Astrocyte (in vitro differentiated cells and primary cell): ENCODE measurements around the gene RRAGC. TPM values are rescaled to one million over a fixed set of nuclear protein-coding genes. Genes with fewer than 3 reads are reported as not detected.

Experiments
- DNase-seq: peaks from one replicate; pipeline ENCODE4 v3.0.0-alpha.2; 2010; ENCODE audit warnings: low read depth
- FAIRE-seq: peaks from 2 replicates; lab custom pipeline; 2011; peaks lifted over from hg19 to GRCh38; lab: Jason Lieb, UNC
- H2AFZ ChIP-seq: 2 replicates; pipeline ENCODE4 v1.6.0; 2012; ENCODE audit warnings: low read depth, low read length, inconsistent platforms
- H3K27ac ChIP-seq: 2 replicates; pipeline ENCODE4 v1.5.1; 2011; ENCODE audit warnings: low read depth, low read length, inconsistent platforms
- H3K27me3 ChIP-seq: 2 replicates; pipeline ENCODE4 v1.6.0; 2011; ENCODE audit warnings: low read length, inconsistent platforms; ENCODE audit not compliant: insufficient read depth
- H3K36me3 ChIP-seq: 2 replicates; pipeline ENCODE4 v1.5.1; 2011; ENCODE audit warnings: low read length, inconsistent platforms; ENCODE audit not compliant: insufficient read depth
- H3K4me1 ChIP-seq: 2 replicates; pipeline ENCODE4 v1.5.1; 2011; ENCODE audit warnings: low read length, inconsistent platforms; ENCODE audit not compliant: insufficient read depth
- H3K4me2 ChIP-seq: 2 replicates; pipeline ENCODE4 v1.6.0; 2012; ENCODE audit warnings: low read length, inconsistent platforms
- H3K4me3 ChIP-seq: 2 replicates; pipeline ENCODE4 v1.5.1; 2011; ENCODE audit warnings: low read depth, mild to moderate bottlenecking, low read length, inconsistent platforms; ENCODE audit not compliant: insufficient read depth
- H3K79me2 ChIP-seq: 2 replicates; pipeline ENCODE4 v1.6.0; 2012; ENCODE audit warnings: mild to moderate bottlenecking, low read length, inconsistent platforms; ENCODE audit not compliant: insufficient read depth
- H3K9ac ChIP-seq: 2 replicates; pipeline ENCODE4 v1.6.0; 2012; ENCODE audit warnings: mild to moderate bottlenecking, low read length, inconsistent platforms
- H3K9me3 ChIP-seq: 2 replicates; pipeline ENCODE4 v1.5.1; 2012; ENCODE audit warnings: low read depth, mild to moderate bottlenecking, low read length, inconsistent platforms; ENCODE audit not compliant: insufficient read depth
- H4K20me1 ChIP-seq: 2 replicates; pipeline ENCODE4 v1.6.0; 2012; ENCODE audit warnings: low read length, inconsistent platforms; ENCODE audit not compliant: insufficient read depth
- H3K27ac Mint-ChIP-seq: one replicate; pipeline ENCODE4 v1.8.0; 2021; ENCODE audit warnings: mild to moderate bottlenecking, mixed read lengths; ENCODE audit not compliant: unreplicated experiment
- H3K27me3 Mint-ChIP-seq: one replicate; pipeline ENCODE4 v1.8.0; 2021; ENCODE audit warnings: low read depth, mixed read lengths; ENCODE audit not compliant: unreplicated experiment
- H3K36me3 Mint-ChIP-seq: one replicate; pipeline ENCODE4 v1.8.0; 2021; ENCODE audit warnings: low read depth, mixed read lengths; ENCODE audit not compliant: unreplicated experiment
- H3K4me1 Mint-ChIP-seq: one replicate; pipeline ENCODE4 v1.8.0; 2021; ENCODE audit warnings: low read depth, mixed read lengths; ENCODE audit not compliant: unreplicated experiment
- H3K4me3 Mint-ChIP-seq: one replicate; pipeline ENCODE4 v1.8.0; 2021; ENCODE audit warnings: mild to moderate bottlenecking, moderate library complexity, mixed read lengths; ENCODE audit not compliant: unreplicated experiment
- H3K9me3 Mint-ChIP-seq: one replicate; pipeline ENCODE4 v1.8.0; 2021; ENCODE audit warnings: mild to moderate bottlenecking, mixed read lengths; ENCODE audit not compliant: unreplicated experiment
- CTCF ChIP-seq: IDR thresholded peaks from 2 replicates; pipeline ENCODE4 v1.5.1; 2011; ENCODE audit warnings: low read depth, mild to moderate bottlenecking, inconsistent platforms, low read length, moderate library complexity; ENCODE audit not compliant: insufficient read depth
- EZH2 ChIP-seq: IDR thresholded peaks from 2 replicates; pipeline ENCODE4 v1.6.1; 2012; ENCODE audit warnings: mild to moderate bottlenecking, low read length, inconsistent platforms; ENCODE audit not compliant: insufficient read depth
- total RNA-seq: library from RNA; stranded (reverse); gene quantifications from 2 replicates; pipeline ENCODE4 v1.2.1, GENCODE V29; 2021

The RRAGC gene
- total RNA-seq, 1 donor from 2014 or later: 37.3 TPM

DNA sequence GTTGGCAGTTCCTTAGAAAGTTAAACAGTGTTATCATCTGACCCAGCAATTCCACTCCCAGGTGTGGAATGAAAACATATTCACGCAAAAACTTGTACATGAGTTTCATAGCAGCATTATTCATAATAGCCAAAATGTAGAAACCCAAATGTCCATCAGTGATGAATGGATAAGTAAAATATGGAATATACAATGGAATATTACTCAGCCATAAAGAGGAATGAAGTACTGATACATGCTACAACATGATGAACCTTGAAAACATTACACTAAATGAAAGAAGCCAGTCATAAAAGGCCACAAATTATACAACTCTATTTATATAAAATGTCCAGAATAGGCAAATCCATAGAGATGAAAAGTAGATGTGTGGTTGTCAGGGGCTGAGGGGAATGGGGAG, 53.5 kb downstream of the RRAGC start:
- no peak for TF ChIP-seq CTCF
- TF ChIP-seq EZH2: no peak
- Mint-ChIP-seq H3K4me3 (no peak overlapping the region), H3K4me1 (no peaks in the 10 kb centered on the region), H3K27me3 (peaks cover 87% of the 10 kb centered on the region), H3K27ac (no peak overlapping the region), H3K9me3 (no peaks in the 10 kb centered on the region), H3K36me3 (no peaks in the 10 kb centered on the region)
- H3K9ac ChIP-seq: no peak overlapping the region
- H3K4me2 ChIP-seq: no peak overlapping the region
- H3K9me3 ChIP-seq: no peaks in the 10 kb centered on the region
- peaks cover 2% of the 10 kb centered on the region for H3K4me1 ChIP-seq
- DNase-seq (no peak), FAIRE-seq (no peak)
- no peaks in the 10 kb centered on the region for H3K79me2 ChIP-seq
- no peak overlapping the region for H3K4me3 ChIP-seq
- no peaks in the 10 kb centered on the region for H4K20me1 ChIP-seq
- H3K27me3 ChIP-seq: peaks cover 46% of the 10 kb centered on the region
- no peaks in the 10 kb centered on the region for H3K36me3 ChIP-seq
- H2AFZ ChIP-seq: no peak overlapping the region
- no peak overlapping the region for H3K27ac ChIP-seq

DNA sequence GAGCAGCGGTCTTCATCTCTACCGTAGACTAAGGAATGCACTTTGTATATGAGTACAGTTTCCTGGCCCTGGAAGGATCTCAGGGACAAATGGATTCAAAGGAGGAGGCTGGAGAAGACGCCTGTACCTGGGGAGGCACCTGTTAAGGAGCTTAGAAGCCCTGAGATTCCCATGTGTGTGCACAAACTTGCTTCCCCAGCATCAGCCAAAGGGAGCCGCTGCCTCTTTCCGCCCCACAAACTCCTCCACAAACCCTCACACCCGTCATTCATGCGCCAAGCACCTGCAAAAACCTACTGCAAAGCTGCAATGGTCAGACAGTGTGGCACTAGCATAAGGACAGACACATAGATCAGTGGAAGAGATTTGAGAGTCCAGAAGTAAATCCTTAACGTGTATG, 54.5 kb downstream of the RRAGC start:
- no peak overlapping the region for H3K4me3 ChIP-seq
- Mint-ChIP-seq H3K9me3 (peaks cover 3% of the 10 kb centered on the region), H3K4me3 (no peak overlapping the region), H3K27me3 (peaks cover 82% of the 10 kb centered on the region), H3K36me3 (no peaks in the 10 kb centered on the region), H3K27ac (no peak overlapping the region), H3K4me1 (no peaks in the 10 kb centered on the region)
- H3K4me2 ChIP-seq: no peak overlapping the region
- H3K27me3 ChIP-seq: peaks cover 40% of the 10 kb centered on the region
- H3K79me2 ChIP-seq: no peaks in the 10 kb centered on the region
- FAIRE-seq: no peak
- no peaks in the 10 kb centered on the region for H3K36me3 ChIP-seq
- H4K20me1 ChIP-seq: no peaks in the 10 kb centered on the region
- no peak for TF ChIP-seq EZH2
- TF ChIP-seq CTCF: no peak
- DNase-seq: no peak
- no peak overlapping the region for H2AFZ ChIP-seq
- no peak overlapping the region for H3K27ac ChIP-seq
- H3K9ac ChIP-seq: no peak overlapping the region
- peaks cover 2% of the 10 kb centered on the region for H3K4me1 ChIP-seq
- no peaks in the 10 kb centered on the region for H3K9me3 ChIP-seq

DNA sequence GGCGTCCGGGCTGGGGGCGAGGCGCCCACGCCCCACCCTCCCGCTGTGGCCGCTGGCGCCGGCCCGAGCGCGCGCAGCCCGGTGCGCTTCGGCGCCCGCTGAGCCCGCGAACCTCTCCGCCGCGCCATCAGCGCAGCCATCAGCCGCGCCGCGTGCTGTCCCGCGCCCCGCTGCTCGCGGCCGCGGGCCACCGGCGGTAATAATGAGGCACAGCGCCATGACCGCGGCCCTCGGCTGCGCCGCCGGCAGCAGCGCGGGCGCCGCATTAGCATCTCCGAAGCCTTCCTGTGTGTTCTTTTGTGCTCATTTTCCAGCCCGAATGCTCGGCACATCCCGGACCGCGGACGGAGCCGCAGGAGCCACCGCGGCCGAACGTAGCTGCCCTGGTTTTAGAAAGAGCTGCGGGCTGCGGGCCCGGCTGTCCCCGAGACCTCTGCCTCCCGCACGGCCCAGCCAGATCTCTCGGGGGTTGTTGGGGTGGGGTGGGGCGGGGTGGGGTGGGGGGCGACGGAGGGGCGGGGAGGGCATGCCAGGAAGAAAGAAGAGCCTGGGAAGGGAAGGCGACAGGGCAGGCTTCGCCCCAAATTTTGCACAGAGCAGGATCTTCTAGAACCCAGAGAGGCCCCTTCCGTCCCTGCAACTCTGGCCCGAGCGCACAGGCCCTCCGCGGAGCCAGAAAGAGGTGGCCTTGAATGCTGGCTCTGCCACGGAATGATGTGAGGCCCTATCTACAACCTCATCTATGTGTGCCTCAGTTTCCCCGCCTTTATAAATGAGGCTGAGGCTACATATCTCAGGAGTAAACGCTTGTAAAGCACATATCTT, 55.3 kb downstream of the RRAGC start:
- H3K4me2 ChIP-seq: peak overlapping the region; percentile 82
- no peak overlapping the region for H3K9ac ChIP-seq
- FAIRE-seq (no peak), DNase-seq (no peak)
- Mint-ChIP-seq H3K36me3 (no peaks in the 10 kb centered on the region), H3K4me1 (no peaks in the 10 kb centered on the region), H3K4me3 (peak overlapping the region; percentile 75), H3K27ac (no peak overlapping the region), H3K9me3 (peaks cover 5% of the 10 kb centered on the region), H3K27me3 (peaks cover 84% of the 10 kb centered on the region)
- TF ChIP-seq EZH2 (peak; percentile 38), CTCF (no peak)
- H3K36me3 ChIP-seq: no peaks in the 10 kb centered on the region
- peak overlapping the region; percentile 33 for H3K4me3 ChIP-seq
- H2AFZ ChIP-seq: peak overlapping the region; percentile 56
- H3K9me3 ChIP-seq: no peaks in the 10 kb centered on the region
- no peaks in the 10 kb centered on the region for H3K79me2 ChIP-seq
- no peak overlapping the region for H3K27ac ChIP-seq
- H4K20me1 ChIP-seq: no peaks in the 10 kb centered on the region
- H3K4me1 ChIP-seq: peaks cover 2% of the 10 kb centered on the region
- peaks cover 40% of the 10 kb centered on the region for H3K27me3 ChIP-seq
